Suprapubic skin (tissue), 4 donors: Measurements from ENCODE around the gene ENTPD1.

Experiments
- POLR2A ChIP-seq, 2 donors: fragments of 450-650 bp; IDR thresholded peaks; one replicate each; pipeline ENCODE4 v1.6.1; 2017; ENCODE audit warnings: antibody characterized with exemption in 2 of 2, mild to moderate bottlenecking in 2 of 2, moderate library complexity in 2 of 2
- POLR2AphosphoS5 ChIP-seq, 3 donors: sonication (generic); formaldehyde crosslinking; IDR thresholded peaks; one replicate each; pipeline ENCODE4 v1.6.1; 2017; ENCODE audit warnings: antibody characterized with exemption in 3 of 3
- TF ChIP-seq, protein P1 (sequence below), 2 donors: fragments of 200-600 bp in 1 of 2; fragments of 450-650 bp in 1 of 2; sonication (generic) in 1 of 2; IDR thresholded peaks; one replicate each; pipeline ENCODE4 v1.5.1; 2016 to 2019; ENCODE audit warnings: antibody characterized with exemption in 2 of 2, mild to moderate bottlenecking in 1 of 2, moderate library complexity in 1 of 2

DNA sequence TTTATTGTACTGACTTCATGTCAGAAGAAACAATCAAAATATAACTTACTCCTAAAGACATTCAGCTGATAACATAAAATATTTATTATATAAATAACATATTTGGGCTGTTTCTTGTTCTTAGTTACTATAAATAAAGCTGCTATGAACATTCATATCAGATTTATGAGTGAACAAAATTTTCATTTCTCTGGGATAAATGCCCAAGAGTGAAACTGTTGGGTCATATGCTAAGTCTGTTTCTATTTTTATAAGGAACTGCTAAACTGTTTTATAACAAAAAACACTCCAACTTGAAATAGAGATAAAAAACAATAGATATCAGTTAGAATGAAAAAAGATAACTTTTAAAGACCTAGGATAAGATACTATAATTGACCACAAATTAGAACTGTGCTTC is 125.4 kb downstream of the ENTPD1 start:
- TF ChIP-seq, protein P1, sequence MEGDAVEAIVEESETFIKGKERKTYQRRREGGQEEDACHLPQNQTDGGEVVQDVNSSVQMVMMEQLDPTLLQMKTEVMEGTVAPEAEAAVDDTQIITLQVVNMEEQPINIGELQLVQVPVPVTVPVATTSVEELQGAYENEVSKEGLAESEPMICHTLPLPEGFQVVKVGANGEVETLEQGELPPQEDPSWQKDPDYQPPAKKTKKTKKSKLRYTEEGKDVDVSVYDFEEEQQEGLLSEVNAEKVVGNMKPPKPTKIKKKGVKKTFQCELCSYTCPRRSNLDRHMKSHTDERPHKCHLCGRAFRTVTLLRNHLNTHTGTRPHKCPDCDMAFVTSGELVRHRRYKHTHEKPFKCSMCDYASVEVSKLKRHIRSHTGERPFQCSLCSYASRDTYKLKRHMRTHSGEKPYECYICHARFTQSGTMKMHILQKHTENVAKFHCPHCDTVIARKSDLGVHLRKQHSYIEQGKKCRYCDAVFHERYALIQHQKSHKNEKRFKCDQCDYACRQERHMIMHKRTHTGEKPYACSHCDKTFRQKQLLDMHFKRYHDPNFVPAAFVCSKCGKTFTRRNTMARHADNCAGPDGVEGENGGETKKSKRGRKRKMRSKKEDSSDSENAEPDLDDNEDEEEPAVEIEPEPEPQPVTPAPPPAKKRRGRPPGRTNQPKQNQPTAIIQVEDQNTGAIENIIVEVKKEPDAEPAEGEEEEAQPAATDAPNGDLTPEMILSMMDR (IDR thresholded peaks at IDR 0.05): no peak
- no peak for TF ChIP-seq POLR2A (IDR thresholded peaks at IDR 0.05)
- TF ChIP-seq POLR2AphosphoS5 (IDR thresholded peaks at IDR 0.05): no peak
